ENCODE results near the gene ENAH.

ENAH gene

GRCh38 chr1:225527575-225527974 is 125.3 kb downstream of the ENAH start:
- Mint-ChIP-seq H3K4me3 (no peak overlapping the region), H3K9me3 (no peaks in the 10 kb centered on the region), H3K27ac (no peak overlapping the region), H3K27me3 (ENCODE audit: low read depth, poor library complexity) (no peaks in the 10 kb centered on the region), H3K36me3 (ENCODE audit: low read depth) (peaks cover 32% of the 10 kb centered on the region), H3K4me1 (no peaks in the 10 kb centered on the region)
- DNase-seq = no peak
- TF ChIP-seq CTCF (IDR thresholded peaks at IDR 0.05) = no peak

GRCh38 chr1:225526878-225527277 is 126.0 kb downstream of the ENAH start:
- H3K27me3 Mint-ChIP-seq (ENCODE audit: low read depth, poor library complexity) = no peaks in the 10 kb centered on the region
- no peak overlapping the region for H3K27ac Mint-ChIP-seq
- DNase-seq = no peak
- H3K4me1 Mint-ChIP-seq = no peaks in the 10 kb centered on the region
- H3K4me3 Mint-ChIP-seq = no peak overlapping the region
- no peak for TF ChIP-seq CTCF (IDR thresholded peaks at IDR 0.05)
- H3K36me3 Mint-ChIP-seq (ENCODE audit: low read depth) = peaks cover 39% of the 10 kb centered on the region
- H3K9me3 Mint-ChIP-seq = peaks cover 4% of the 10 kb centered on the region

GRCh38 chr1:225525377-225525776 is 127.5 kb downstream of the ENAH start:
- Mint-ChIP-seq H3K36me3 (ENCODE audit: low read depth) (peaks cover 37% of the 10 kb centered on the region), H3K27me3 (ENCODE audit: low read depth, poor library complexity) (no peaks in the 10 kb centered on the region), H3K4me3 (no peak overlapping the region), H3K27ac (peak overlapping the region; percentile 0), H3K4me1 (peaks cover 5% of the 10 kb centered on the region), H3K9me3 (peaks cover 4% of the 10 kb centered on the region)
- DNase-seq = no peak
- TF ChIP-seq CTCF (IDR thresholded peaks at IDR 0.05) = no peak

- H3K4me1 Mint-ChIP-seq = peaks cover 6% of the 10 kb centered on the region
- peaks cover 4% of the 10 kb centered on the region for H3K9me3 Mint-ChIP-seq
- no peak overlapping the region for H3K27ac Mint-ChIP-seq
- no peak overlapping the region for H3K4me3 Mint-ChIP-seq
- TF ChIP-seq CTCF (IDR thresholded peaks at IDR 0.05) = no peak
- DNase-seq = no peak
- H3K27me3 Mint-ChIP-seq (ENCODE audit: low read depth, poor library complexity) = no peaks in the 10 kb centered on the region
- peaks cover 39% of the 10 kb centered on the region for H3K36me3 Mint-ChIP-seq (ENCODE audit: low read depth)
Observed at GRCh38 chr1:225524570-225524969, 128.4 kb downstream of the ENAH start.

- no peak for DNase-seq
- H3K27me3 Mint-ChIP-seq (ENCODE audit: low read depth, poor library complexity) = no peaks in the 10 kb centered on the region
- H3K9me3 Mint-ChIP-seq = peaks cover 4% of the 10 kb centered on the region
- TF ChIP-seq CTCF (IDR thresholded peaks at IDR 0.05) = no peak
- peaks cover 50% of the 10 kb centered on the region for H3K36me3 Mint-ChIP-seq (ENCODE audit: low read depth)
- H3K4me1 Mint-ChIP-seq = peaks cover 12% of the 10 kb centered on the region
- no peak overlapping the region for H3K4me3 Mint-ChIP-seq
- H3K27ac Mint-ChIP-seq = peak overlapping the region; percentile 14
Observed at GRCh38 chr1:225523263-225523950, 129.5 kb downstream of the ENAH start.

GRCh38 chr1:225522588-225523262 is 130.2 kb downstream of the ENAH start:
- no peak for DNase-seq
- peaks cover 53% of the 10 kb centered on the region for H3K36me3 Mint-ChIP-seq (ENCODE audit: low read depth)
- no peak for TF ChIP-seq CTCF (IDR thresholded peaks at IDR 0.05)
- H3K9me3 Mint-ChIP-seq = peaks cover 4% of the 10 kb centered on the region
- peaks cover 15% of the 10 kb centered on the region for H3K4me1 Mint-ChIP-seq
- no peak overlapping the region for H3K4me3 Mint-ChIP-seq
- H3K27me3 Mint-ChIP-seq (ENCODE audit: low read depth, poor library complexity) = no peaks in the 10 kb centered on the region
- H3K27ac Mint-ChIP-seq = peak overlapping the region; percentile 39

Data from nephron progenitor cell (in vitro differentiated cells).